T-helper 9 cell (primary cell): ENCODE measurements around the gene RBM19.
"Not testable (repeated sequence)": the region's sequence is repeated elsewhere in the genome, so short reads cannot be mapped to it uniquely, and the experiment has no call there.

Experiments
- DNase-seq: peaks from one replicate; pipeline ENCODE4 v3.0.0-alpha.2; 2020

Gene RBM19

GRCh38 chr12:113823016-113823415 is 143.1 kb downstream of the RBM19 start:
- DNase-seq, result no peak

- DNase-seq, result no peak
These were observed 145.3 kb downstream of the RBM19 start for GRCh38 chr12:113820842-113821241.

- no peak for DNase-seq
These were observed 145.8 kb downstream of the RBM19 start for GRCh38 chr12:113820309-113820708.

DNA sequence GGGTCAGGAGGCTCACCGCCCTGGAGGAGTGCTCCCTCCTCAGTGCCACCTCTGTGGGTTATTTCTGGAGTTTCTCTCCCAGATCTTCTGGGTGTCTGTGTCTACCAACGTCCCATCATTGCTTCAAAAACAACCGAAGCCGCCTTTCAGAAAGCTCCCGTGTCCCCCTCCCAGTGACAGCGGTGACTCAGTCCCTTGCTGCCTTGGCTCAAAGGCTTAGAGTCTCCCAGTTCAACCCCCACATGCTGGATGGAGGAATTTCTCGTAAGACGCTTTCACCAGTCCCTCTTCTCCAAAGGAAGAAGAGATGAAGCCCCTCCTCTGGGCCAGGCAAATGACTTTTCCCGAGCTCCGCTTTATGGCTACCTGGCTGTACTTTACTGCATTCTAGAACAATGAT is 146.6 kb downstream of the RBM19 start:
- DNase-seq, result no peak

DNA sequence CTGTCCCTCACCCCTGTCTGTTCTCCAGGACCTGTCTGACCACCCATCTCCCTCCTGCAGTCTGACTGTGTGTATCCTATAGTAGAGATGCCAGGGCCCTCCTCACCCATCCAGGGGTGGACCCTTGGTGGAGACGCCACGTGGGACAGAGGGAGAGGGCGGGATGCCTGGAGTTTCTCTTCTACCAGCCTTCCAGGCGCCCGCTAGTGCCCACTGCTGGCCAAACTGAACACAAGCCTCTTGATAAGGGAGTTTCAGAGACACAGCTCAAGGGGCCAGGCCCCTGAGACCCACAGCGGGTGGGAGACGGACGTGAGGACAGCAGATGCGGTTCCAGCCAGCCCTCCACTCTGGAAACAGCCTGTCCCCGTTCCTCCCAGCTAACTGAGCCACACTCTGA is 147.3 kb downstream of the RBM19 start:
- no peak for DNase-seq

GRCh38 chr12:113818283-113818682 is 147.8 kb downstream of the RBM19 start:
- no peak for DNase-seq

- DNase-seq, result no peak
These were observed 149.3 kb downstream of the RBM19 start for GRCh38 chr12:113816866-113817265.

- DNase-seq, result no peak
These were observed 151.1 kb downstream of the RBM19 start for GRCh38 chr12:113815031-113815430.

GRCh38 chr12:113813229-113813541 is 152.9 kb downstream of the RBM19 start:
- DNase-seq, result no peak

- no peak for DNase-seq
These were observed 153.5 kb downstream of the RBM19 start for GRCh38 chr12:113812411-113813228.

DNA sequence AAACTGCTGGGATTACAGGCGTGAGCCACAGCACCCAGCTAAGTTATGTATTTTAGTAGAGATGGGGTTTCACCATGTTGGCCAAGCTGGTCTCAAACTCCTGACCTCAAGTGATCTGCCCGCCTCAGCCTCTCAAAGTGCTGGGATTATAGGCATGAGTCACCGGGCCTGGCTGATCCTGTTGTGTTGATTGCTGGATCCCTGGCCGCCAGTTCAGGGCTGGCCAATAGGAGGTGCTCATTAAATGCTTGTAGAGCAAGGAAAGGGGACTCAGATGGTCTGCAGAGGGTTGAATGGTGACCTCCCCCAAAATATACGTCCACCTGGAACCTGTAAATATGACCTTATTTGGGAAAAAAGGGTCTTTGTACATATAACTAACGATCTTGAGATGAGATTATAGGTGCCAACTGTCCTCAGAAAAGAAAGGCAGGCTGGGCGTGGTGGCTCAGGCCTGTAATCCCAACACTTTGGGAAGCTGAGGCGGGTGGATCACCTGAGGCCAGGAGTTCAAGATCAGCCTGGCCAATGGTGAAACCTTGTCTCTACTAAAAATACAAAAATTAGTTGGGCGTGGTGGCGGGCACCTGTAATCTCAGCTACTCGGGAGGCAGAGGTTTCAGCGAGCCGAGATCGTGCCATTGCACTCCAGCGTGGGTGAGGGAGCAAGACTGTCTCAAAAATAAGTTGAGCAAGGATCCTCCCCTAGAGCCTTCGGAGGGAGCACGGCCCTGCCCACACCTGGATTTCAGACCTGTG is 156.5 kb downstream of the RBM19 start:
- not testable (repeated sequence) for DNase-seq

DNA sequence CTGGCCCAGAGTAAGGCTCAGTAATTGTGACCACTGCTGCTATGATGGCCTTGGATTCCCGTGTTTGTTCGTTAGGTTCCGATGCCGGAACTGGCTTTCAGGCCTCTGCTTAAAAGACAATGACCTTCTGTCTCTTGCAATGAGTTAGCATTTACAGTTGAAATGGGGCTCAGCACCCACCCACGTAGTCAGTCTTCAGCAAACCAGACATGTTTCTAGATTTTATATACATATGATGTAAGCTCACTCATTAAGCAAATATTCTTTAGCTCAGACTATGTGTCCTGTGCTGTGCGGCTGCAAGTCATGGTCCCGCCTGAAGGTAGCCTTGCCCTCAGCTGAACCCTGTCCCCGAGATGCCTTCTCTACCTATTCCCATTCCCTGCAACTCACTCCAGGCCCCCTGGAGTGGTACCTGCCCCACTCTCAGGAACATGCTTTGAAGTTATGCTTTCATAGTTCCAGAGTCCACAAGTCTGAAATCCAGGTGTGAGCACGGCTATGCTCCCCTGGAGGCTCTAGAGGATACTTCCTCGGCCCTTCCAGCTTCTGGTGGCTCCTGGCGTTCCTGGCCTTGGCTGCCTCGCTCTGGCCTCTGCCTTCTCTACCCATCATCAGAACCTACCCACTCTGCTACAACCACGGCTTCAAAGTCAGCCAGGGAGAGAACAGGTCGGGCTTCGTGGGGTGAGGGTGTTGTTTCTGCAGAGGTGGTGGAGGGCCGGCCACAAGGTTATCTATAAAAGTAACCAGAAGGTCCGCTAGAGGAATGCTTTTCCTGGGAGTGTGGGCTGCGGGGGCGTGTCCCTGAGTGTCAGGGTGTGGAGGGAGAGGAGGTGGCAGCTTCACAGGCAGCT is 157.8 kb downstream of the RBM19 start:
- DNase-seq, result no peak

DNA sequence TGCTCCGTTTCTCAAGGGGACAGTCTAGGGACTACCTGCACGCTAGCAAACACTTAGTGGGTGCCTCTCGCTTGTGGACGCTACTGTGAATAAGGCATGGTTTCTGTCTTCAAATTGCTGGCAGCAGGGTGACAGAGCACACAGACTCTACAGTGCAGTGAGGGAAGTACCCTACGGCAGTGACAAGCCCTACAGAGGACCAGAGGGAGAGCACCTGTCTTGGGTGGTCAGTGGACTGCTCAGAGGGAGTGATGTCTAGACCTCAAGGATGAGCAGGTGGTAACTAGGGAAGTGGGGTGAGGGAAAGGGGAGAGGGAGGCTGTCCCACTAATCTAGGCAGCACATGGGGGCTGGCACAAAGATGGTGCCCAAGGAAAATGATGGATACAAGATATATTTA is 160.5 kb downstream of the RBM19 start:
- no peak for DNase-seq

DNA sequence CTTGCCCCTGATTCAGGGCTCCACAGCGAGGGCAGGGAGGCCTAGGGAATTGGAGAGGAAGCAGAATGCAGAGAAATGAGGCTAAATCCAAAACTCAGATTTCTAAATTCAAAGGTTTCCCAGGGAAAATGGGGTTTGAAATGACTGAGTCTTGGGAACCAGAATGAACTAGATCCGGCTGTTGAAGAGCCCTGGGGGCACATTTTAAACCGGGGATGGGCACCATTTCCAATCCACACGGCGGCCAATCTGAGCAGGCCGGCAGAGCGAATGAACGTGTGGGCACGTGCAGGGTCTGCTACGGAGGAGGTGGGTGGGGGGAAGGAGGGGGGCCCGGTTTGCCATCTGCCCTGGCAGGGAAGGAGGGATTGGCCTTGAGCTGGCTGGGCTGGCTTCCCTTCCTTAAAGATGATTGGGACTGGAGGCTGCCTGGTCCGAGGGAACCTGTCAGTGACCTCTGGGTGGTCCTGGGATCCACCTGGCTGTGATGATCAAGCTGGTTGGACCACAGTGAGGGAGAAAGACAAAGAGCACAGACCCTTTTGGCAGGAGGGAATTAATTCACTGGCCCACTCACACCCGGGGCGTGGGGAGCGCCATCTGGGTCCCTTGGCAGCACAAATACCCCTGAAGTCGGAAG is 161.0 kb downstream of the RBM19 start:
- DNase-seq, result no peak

DNA sequence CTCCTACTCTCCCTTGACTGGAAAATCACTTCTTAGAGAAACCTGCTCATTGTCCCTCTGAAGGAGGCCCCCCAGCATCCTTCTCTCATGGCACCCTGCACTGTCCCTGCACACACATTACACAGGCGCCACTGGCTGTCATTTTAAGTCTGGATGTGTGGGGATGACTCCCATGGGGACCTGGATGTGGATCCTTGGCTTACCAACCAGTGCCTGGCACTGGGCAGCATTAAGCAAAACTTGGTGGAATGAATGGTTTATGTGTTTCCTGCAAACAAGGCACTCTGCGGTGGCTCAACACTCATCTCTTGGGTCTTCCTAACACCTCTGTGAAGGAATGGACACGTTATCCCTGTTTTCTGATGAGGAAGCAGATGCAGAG is 162.4 kb downstream of the RBM19 start:
- DNase-seq, result no peak

DNA sequence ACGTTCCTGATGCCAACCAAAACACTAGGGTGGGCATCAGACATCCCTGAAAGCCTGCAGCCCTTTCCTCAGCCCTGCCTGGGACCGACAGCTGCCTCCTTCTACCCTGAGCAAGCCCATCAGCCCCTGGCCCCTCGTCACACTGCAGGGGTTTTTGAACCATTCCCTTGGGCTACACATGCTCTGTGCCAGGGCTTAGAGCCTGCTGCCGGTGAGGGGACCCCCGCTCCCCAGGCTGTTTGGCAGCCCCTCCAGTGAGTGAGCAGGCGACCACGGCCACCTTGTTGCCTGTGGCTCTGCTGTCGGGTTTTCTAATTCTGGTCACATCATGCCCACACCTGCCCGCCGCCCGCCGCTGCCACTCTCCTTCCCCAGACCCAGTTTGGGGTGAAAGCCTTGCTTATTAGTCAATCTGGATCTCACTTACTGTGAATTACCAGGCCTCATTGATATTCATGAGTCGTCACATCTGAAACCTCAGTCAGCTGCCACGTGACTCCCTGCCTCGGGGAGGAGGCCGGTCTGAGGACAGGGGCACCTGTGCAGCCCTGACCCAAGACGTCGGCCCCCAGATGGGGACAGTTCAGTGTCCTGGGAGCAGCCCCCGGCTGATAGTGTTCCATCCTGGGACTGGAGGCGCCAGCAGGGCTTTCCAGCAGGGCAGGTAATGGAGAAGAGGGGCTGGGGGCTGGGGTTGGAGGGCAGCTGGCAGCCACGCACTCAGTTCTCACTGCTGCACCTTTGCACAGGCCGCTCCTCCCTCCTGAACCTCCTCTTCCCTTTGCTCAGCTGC is 163.0 kb downstream of the RBM19 start:
- no peak for DNase-seq

- no peak for DNase-seq
These were observed 163.9 kb downstream of the RBM19 start for GRCh38 chr12:113802000-113802749.

DNA sequence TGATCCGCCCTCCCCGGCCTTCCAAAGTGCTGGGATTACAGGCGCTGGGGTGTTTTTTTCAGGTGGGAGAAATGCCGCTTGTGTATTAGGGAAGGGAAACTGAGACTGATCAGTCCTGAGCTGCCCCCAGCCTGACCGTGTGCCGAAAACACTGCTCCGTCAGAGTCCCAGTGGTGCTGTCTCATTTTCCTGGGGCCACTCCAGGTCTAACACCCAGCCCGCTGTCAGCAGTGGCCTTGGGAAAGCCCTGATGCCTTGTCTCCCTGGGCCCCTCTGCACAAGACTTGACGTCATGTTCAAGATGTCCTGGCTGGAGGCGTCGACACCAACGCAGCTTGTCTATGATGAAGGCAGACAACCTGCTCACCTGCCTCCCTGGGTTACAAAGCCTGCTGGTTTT is 165.9 kb downstream of the RBM19 start:
- no peak for DNase-seq

- DNase-seq, result no peak
These were observed 167.6 kb downstream of the RBM19 start for GRCh38 chr12:113798552-113798951.

DNA sequence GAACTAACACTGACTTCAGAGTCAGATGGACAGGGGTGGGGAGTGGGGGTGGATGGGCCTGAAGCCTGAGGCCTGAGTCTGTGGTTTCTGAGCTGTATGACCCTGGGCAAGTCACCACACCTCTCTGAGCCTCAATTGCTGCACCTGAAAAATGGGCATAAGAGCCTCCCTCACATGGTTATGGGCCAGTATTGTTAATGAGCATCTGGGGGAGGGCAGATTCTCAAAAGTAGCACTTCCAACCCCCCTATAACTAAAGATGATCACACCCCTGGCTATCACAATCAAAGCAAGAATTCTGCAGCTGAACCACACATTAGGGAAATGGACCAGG is 168.6 kb downstream of the RBM19 start:
- no peak for DNase-seq

DNA sequence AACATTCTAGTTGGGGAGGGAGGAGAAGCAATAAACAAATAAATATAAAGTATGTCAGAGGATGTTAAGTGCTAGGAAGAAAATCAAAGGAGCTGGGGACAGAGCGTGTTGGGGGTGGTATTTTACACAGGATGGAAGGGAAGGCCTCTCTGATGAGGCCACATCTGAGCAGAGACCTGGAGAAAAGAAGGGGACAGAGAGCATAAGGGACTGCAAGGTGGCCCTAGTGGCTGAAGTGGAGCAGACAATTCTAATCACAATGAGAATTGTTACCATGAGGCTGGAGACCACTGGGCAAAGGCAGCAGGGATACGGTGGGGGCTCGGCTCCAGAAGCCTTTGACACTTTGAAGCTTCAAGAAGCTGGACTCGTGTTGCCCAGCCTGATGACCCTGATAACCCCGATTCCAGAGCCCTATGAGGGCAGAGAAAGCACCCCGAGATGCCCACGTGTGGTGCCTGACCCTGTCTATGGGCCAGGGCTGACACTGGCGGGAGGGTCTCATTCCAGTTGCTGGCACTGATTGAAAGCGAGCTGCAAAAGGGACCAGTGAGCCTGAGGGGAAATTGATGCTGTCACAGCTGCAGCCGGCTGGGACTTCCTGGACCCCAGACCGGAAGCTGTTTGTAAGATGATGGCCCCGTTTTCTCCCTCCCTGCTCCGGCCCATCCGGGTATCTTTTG is 169.1 kb downstream of the RBM19 start:
- no peak for DNase-seq
